H9 (cell line): ENCODE measurements around the gene KIAA1958. TPM values are rescaled to one million over a fixed set of nuclear protein-coding genes. Genes with fewer than 3 reads are reported as not detected.

Source experiments
- DNase-seq: peaks from one replicate; pipeline ENCODE4 v3.0.0-alpha.2; 2017
- H2AFZ ChIP-seq: one replicate; pipeline ENCODE4 v1.6.1; 2013; ENCODE audit warnings: mild to moderate bottlenecking, low read length, control low read depth, moderate library complexity
- H2AK5ac ChIP-seq: 2 replicates; pipeline ENCODE4 v1.6.1; 2013; ENCODE audit warnings: low read length, control low read depth, mixed read lengths; ENCODE audit not compliant: insufficient read length
- H2BK120ac ChIP-seq: one replicate; pipeline ENCODE4 v1.6.1; 2013; ENCODE audit warnings: low read depth, mild to moderate bottlenecking, low read length, control low read depth, inconsistent platforms; ENCODE audit not compliant: poor library complexity, severe bottlenecking
- H2BK12ac ChIP-seq: 2 replicates; pipeline ENCODE4 v1.6.1; 2013; ENCODE audit warnings: low read length, control low read depth, mixed read lengths, low read depth; ENCODE audit not compliant: insufficient read length
- H2BK15ac ChIP-seq: 2 replicates; pipeline ENCODE4 v1.6.1; 2013; ENCODE audit warnings: low read depth, low read length, control low read depth
- H2BK20ac ChIP-seq: one replicate; pipeline ENCODE4 v1.6.1; 2013; ENCODE audit warnings: low read depth, mild to moderate bottlenecking, low read length, control low read depth, inconsistent platforms; ENCODE audit not compliant: poor library complexity, severe bottlenecking
- H2BK5ac ChIP-seq: 2 replicates; pipeline ENCODE4 v1.6.1; 2013; ENCODE audit warnings: low read length, control low read depth, mixed read lengths; ENCODE audit not compliant: insufficient read length
- H3K14ac ChIP-seq: 2 replicates; pipeline ENCODE4 v1.6.1; 2013; ENCODE audit warnings: low read length, control low read depth; ENCODE audit not compliant: insufficient read depth
- H3K18ac ChIP-seq: 2 replicates; pipeline ENCODE4 v1.6.1; 2013; ENCODE audit warnings: low read depth, mild to moderate bottlenecking, mixed read lengths, low read length, control low read depth; ENCODE audit not compliant: insufficient read length
- H3K23ac ChIP-seq: 2 replicates; pipeline ENCODE4 v1.6.1; 2013; ENCODE audit warnings: low read length, control low read depth, mixed read lengths, low read depth; ENCODE audit not compliant: insufficient read length
- H3K23me2 ChIP-seq: 2 replicates; pipeline ENCODE4 v1.6.1; 2013; ENCODE audit warnings: low read depth, mild to moderate bottlenecking, mixed read lengths, low read length, control low read depth; ENCODE audit not compliant: insufficient read length, poor library complexity, severe bottlenecking
- H3K27ac ChIP-seq: 2 replicates; pipeline ENCODE4 v1.5.1; 2013; ENCODE audit warnings: low read length, control low read depth, mixed read lengths, low read depth; ENCODE audit not compliant: insufficient read length
- H3K27me3 ChIP-seq: 2 replicates; pipeline ENCODE4 v1.6.1; 2013; ENCODE audit warnings: low read length, control low read depth, inconsistent platforms; ENCODE audit not compliant: insufficient read depth
- H3K4ac ChIP-seq: 2 replicates; pipeline ENCODE4 v1.6.1; 2013; ENCODE audit warnings: low read depth, mild to moderate bottlenecking, control low read depth, inconsistent platforms, low read length, moderate library complexity
- H3K4me1 ChIP-seq: 2 replicates; pipeline ENCODE4 v1.6.1; 2013; ENCODE audit warnings: low read length, control low read depth, inconsistent platforms; ENCODE audit not compliant: insufficient read depth
- H3K4me2 ChIP-seq: 2 replicates; pipeline ENCODE4 v1.6.1; 2013; ENCODE audit warnings: low read length, control low read depth, mixed read lengths; ENCODE audit not compliant: insufficient read length, insufficient read depth
- H3K56ac ChIP-seq: 2 replicates; pipeline ENCODE4 v1.6.1; 2013; ENCODE audit warnings: low read depth, mild to moderate bottlenecking, mixed read lengths, low read length, control low read depth; ENCODE audit not compliant: insufficient read length
- H3K79me1 ChIP-seq: 2 replicates; pipeline ENCODE4 v1.6.1; 2013; ENCODE audit warnings: low read depth, mild to moderate bottlenecking, moderate library complexity, low read length, control low read depth, inconsistent platforms; ENCODE audit not compliant: insufficient read depth, poor library complexity, severe bottlenecking
- H3K79me2 ChIP-seq: 2 replicates; pipeline ENCODE4 v1.6.1; 2013; ENCODE audit warnings: low read length, control low read depth, inconsistent platforms; ENCODE audit not compliant: insufficient read depth
- H3K9ac ChIP-seq: 2 replicates; pipeline ENCODE4 v1.6.1; 2013; ENCODE audit warnings: low read length, control low read depth, mixed read lengths; ENCODE audit not compliant: insufficient read length; ENCODE audit errors: extremely low read depth
- H3K9me3 ChIP-seq: one replicate; pipeline ENCODE4 v1.6.1; 2013; ENCODE audit warnings: low read depth, low read length, inconsistent platforms; ENCODE audit not compliant: control insufficient read depth
- H3T11ph ChIP-seq: one replicate; pipeline ENCODE4 v1.6.1; 2013; ENCODE audit warnings: mild to moderate bottlenecking, low read length, control low read depth, inconsistent platforms
- H4K20me1 ChIP-seq: one replicate; pipeline ENCODE4 v1.6.1; 2013; ENCODE audit not compliant: control insufficient read depth, insufficient read length, insufficient read depth
- H4K5ac ChIP-seq: 2 replicates; pipeline ENCODE4 v1.6.1; 2013; ENCODE audit warnings: low read depth, mild to moderate bottlenecking, mixed read lengths, low read length, control low read depth; ENCODE audit not compliant: insufficient read length
- H4K8ac ChIP-seq: replicated peaks from 2 replicates; pipeline ENCODE4 v1.6.1; 2013; ENCODE audit warnings: low read length, control low read depth, mixed read lengths, low read depth; ENCODE audit not compliant: insufficient read length
- H4K91ac ChIP-seq: 2 replicates; pipeline ENCODE4 v1.6.1; 2013; ENCODE audit warnings: low read depth, mild to moderate bottlenecking, moderate library complexity, mixed read lengths, low read length, control low read depth; ENCODE audit not compliant: insufficient read length
- H3K27ac Mint-ChIP-seq, 3 experiments: 2 replicates in 2 of 3; 3 replicates in 1 of 3; pipeline ENCODE4 v1.8.0; 2020 to 2021; ENCODE audit warnings: mixed read lengths in 3 of 3, mild to moderate bottlenecking in 1 of 3, moderate library complexity in 1 of 3
- H3K27me3 Mint-ChIP-seq: 2 replicates; pipeline ENCODE4 v1.8.0; 2021; ENCODE audit warnings: low read depth, mild to moderate bottlenecking, moderate library complexity, mixed read lengths
- H3K36me3 Mint-ChIP-seq, 3 experiments: 2 replicates in 2 of 3; 3 replicates in 1 of 3; pipeline ENCODE4 v1.8.0; 2020 to 2021; ENCODE audit warnings: low read depth in 3 of 3, mixed read lengths in 3 of 3; ENCODE audit not compliant: insufficient read depth in 1 of 3
- H3K4me1 Mint-ChIP-seq, 2 experiments: 2 replicates each; pipeline ENCODE4 v1.8.0; 2020; ENCODE audit warnings: mixed read lengths in 2 of 2
- H3K4me3 Mint-ChIP-seq, 2 experiments: 2 replicates in 1 of 2; 3 replicates in 1 of 2; pipeline ENCODE4 v1.8.0; 2020 to 2021; ENCODE audit warnings: mild to moderate bottlenecking in 2 of 2, mixed read lengths in 2 of 2, moderate library complexity in 1 of 2
- H3K9me3 Mint-ChIP-seq, 2 experiments: 2 replicates in 1 of 2; 3 replicates in 1 of 2; pipeline ENCODE4 v1.8.0; 2020; ENCODE audit warnings: mild to moderate bottlenecking in 2 of 2, mixed read lengths in 2 of 2, moderate library complexity in 1 of 2
- CTCF ChIP-seq: fragments of 200-600 bp; sonication (generic); conservative IDR thresholded peaks from 3 replicates; pipeline ENCODE4 v1.8.0; 2021; ENCODE audit warnings: antibody characterized with exemption, mild to moderate bottlenecking
- WGBS: extraction: QIAGEN DNeasy Blood & Tissue Kit; methylation state at CpG from one replicate; pipeline ENCODE4 v1.1.7; 2013; ENCODE audit warnings: missing lambda C conversion rate, low lambda C conversion rate, mixed read lengths; ENCODE audit not compliant: insufficient read length; ENCODE audit errors: extremely low coverage; 5-methylcytosine and 5-hydroxymethylcytosine counted together
- total RNA-seq: library from RNA; stranded (reverse); gene quantifications from 2 replicates; pipeline ENCODE4 v1.2.1, GENCODE V29; 2021

KIAA1958 gene
- total RNA-seq, 1 experiment from 2014 or later, result 34.0 TPM

- H3K4me1 Mint-ChIP-seq, result peaks cover 18 to 21% of the 10 kb centered on the region in 2 experiments
These were observed 33.4 kb downstream of the KIAA1958 start for GRCh38 chr9:112520069-112520468.

More at GRCh38 chr9:112520069-112520468, 33.4 kb downstream of the KIAA1958 start:
- Histone ChIP-seq H4K20me1 (no peaks in the 10 kb centered on the region), H3K27me3 (no peaks in the 10 kb centered on the region), H3K4ac (no peak overlapping the region), H2BK12ac (no peak overlapping the region), H2AK5ac (no peak overlapping the region), H3K4me1 (no peaks in the 10 kb centered on the region), H4K8ac (no peak overlapping the region), H4K5ac (no peak overlapping the region), H2BK15ac (no peak overlapping the region), H3K27ac (no peak overlapping the region), H2BK20ac (no peak overlapping the region), H3K4me2 (no peak overlapping the region), H3K23me2 (no peaks in the 10 kb centered on the region), H3K56ac (no peak overlapping the region), H3K18ac (no peak overlapping the region), H3K79me1 (peaks cover 14% of the 10 kb centered on the region), H2BK5ac (no peak overlapping the region), H3T11ph (no peak overlapping the region), H3K9ac (no peak overlapping the region), H3K14ac (no peak overlapping the region), H4K91ac (no peak overlapping the region), H2BK120ac (no peak overlapping the region), H3K79me2 (peaks cover 14% of the 10 kb centered on the region; the same call in 1 of the 2 replicates), H2AFZ (no peak overlapping the region), H3K23ac (no peak overlapping the region), H3K9me3 (no peaks in the 10 kb centered on the region)
- H3K9me3 Mint-ChIP-seq, result no peaks in the 10 kb centered on the region
- TF ChIP-seq CTCF, result no peak
- H3K27ac Mint-ChIP-seq, result no peak overlapping the region
- WGBS, result no CpG with 5 or more reads among the region's 1 CpG
- H3K4me3 Mint-ChIP-seq, result no peak overlapping the region
- H3K27me3 Mint-ChIP-seq, result no peaks in the 10 kb centered on the region
- H3K36me3 Mint-ChIP-seq, result no peaks in the 10 kb centered on the region
- no peak for DNase-seq
